OCI-LY7 (cell line): ENCODE results near the gene SGMS2.

ENCODE experiments used
- EZH2phosphoT487 ChIP-seq: fragments of 200-600 bp; sonication (generic); IDR thresholded peaks from 2 replicates; pipeline ENCODE4 v1.6.1; 2018; ENCODE audit warnings: low read depth, borderline replicate concordance, mild to moderate bottlenecking, mixed run types, antibody characterized with exemption, low read length, moderate library complexity, mixed read lengths
- TF ChIP-seq, protein P1 (sequence below): fragments of 200-600 bp; sonication (generic); conservative IDR thresholded peaks from 2 replicates; pipeline ENCODE4 v1.5.1; 2014; ENCODE audit warnings: mild to moderate bottlenecking, antibody characterized with exemption, low read length, moderate library complexity, mixed read lengths

DNA sequence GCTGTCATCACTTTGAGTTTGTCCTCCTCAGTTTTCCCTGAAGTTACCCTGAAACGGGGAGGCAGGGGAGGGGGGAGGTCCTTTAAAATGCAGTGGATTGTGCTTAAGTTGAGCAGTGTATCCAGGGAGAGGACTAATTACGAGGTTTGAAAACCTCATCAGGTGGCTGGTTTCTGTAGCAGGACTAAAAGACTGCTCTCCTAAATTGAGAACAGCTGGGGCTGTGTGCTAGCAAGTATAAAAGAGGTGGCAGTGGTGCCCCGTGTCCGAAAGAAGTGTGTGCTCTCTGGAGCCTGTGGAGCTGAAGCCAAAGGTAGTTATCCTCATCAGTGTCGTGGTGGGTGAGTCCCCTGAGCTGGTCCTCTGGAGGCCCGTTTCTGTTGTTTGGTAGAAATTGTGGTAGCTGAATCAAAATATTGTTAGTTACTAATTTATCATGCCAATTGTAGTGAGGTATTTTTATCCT lies 69.4 kb downstream of the SGMS2 start:
- TF ChIP-seq, protein P1, sequence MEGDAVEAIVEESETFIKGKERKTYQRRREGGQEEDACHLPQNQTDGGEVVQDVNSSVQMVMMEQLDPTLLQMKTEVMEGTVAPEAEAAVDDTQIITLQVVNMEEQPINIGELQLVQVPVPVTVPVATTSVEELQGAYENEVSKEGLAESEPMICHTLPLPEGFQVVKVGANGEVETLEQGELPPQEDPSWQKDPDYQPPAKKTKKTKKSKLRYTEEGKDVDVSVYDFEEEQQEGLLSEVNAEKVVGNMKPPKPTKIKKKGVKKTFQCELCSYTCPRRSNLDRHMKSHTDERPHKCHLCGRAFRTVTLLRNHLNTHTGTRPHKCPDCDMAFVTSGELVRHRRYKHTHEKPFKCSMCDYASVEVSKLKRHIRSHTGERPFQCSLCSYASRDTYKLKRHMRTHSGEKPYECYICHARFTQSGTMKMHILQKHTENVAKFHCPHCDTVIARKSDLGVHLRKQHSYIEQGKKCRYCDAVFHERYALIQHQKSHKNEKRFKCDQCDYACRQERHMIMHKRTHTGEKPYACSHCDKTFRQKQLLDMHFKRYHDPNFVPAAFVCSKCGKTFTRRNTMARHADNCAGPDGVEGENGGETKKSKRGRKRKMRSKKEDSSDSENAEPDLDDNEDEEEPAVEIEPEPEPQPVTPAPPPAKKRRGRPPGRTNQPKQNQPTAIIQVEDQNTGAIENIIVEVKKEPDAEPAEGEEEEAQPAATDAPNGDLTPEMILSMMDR: no peak
- TF ChIP-seq EZH2phosphoT487: no peak
